Uterus (tissue), 4 donors: ENCODE measurements around the gene TTLL10. TPM values are rescaled to one million over a fixed set of nuclear protein-coding genes. Genes with fewer than 3 reads are reported as not detected.

Source experiments
- DNase-seq, 2 donors: peaks; one replicate each; pipeline ENCODE4 v3.0.0-alpha.2; 2019 to 2020
- H3K27ac ChIP-seq, 2 donors: fragments of 200-600 bp; sonication (generic); 1 replicate in 1 of 2; 2 replicates in 1 of 2; pipeline ENCODE4 v1.5.1; 2016 to 2018
- H3K27me3 ChIP-seq, 2 donors: fragments of 200-600 bp; sonication (generic); one replicate each; pipeline ENCODE4 v1.5.1; 2018 to 2019; ENCODE audit warnings: control low read depth in 1 of 2
- H3K36me3 ChIP-seq, 2 donors: fragments of 200-600 bp; sonication (generic); one replicate each; pipeline ENCODE4 v1.5.1; 2019; ENCODE audit warnings: control low read depth in 1 of 2
- H3K4me1 ChIP-seq, 2 donors: fragments of 200-600 bp; sonication (generic); one replicate each; pipeline ENCODE4 v1.5.1; 2018 to 2019; ENCODE audit warnings: control low read depth in 1 of 2
- H3K4me3 ChIP-seq, 2 donors: fragments of 200-600 bp; sonication (generic); 1 replicate in 1 of 2; 2 replicates in 1 of 2; pipeline ENCODE4 v1.5.1; 2018 to 2019; ENCODE audit warnings: mild to moderate bottlenecking in 1 of 2
- H3K9me3 ChIP-seq, 2 donors: fragments of 200-600 bp; sonication (generic); one replicate each; pipeline ENCODE4 v1.5.1; 2019; ENCODE audit warnings: control low read depth in 1 of 2
- POLR2A ChIP-seq, 2 donors: fragments of 450-650 bp; IDR thresholded peaks; one replicate each; pipeline ENCODE4 v1.6.1; 2016; ENCODE audit warnings: antibody characterized with exemption in 2 of 2, mild to moderate bottlenecking in 1 of 2, moderate library complexity in 1 of 2
- intact Hi-C: fragments of 100-400 bp; cut with DNase I; formaldehyde crosslinking; loops from one replicate; pipeline ENCODE4 v1.15.1; 2023; ENCODE audit warnings: low total_unique reads
- total RNA-seq, 4 donors: library from RNA; depleted of rRNA in 3 of 4; stranded (reverse); fragments of >200 nt in 3 of 4; gene quantifications; one replicate each; pipeline versions ENCODE4 v1.1.0 to v1.2.4, GENCODE V29; 2014 to 2023
- TF ChIP-seq, protein P1 (sequence below), 4 experiments: fragments of 200-600 bp in 2 of 4; fragments of 450-650 bp in 2 of 4; sonication (generic) in 2 of 4; IDR thresholded peaks; one replicate each; pipeline ENCODE4 v1.5.1; 2016 to 2019; ENCODE audit warnings: antibody characterized with exemption in 4 of 4, mild to moderate bottlenecking in 2 of 4, moderate library complexity in 1 of 4
- donor health status: DM: yes; HTN: yes; CAD: no.

The TTLL10 gene
- total RNA-seq, 4 donors from 2014 or later: 0.35 to 0.51 TPM; not detected in 2

DNA sequence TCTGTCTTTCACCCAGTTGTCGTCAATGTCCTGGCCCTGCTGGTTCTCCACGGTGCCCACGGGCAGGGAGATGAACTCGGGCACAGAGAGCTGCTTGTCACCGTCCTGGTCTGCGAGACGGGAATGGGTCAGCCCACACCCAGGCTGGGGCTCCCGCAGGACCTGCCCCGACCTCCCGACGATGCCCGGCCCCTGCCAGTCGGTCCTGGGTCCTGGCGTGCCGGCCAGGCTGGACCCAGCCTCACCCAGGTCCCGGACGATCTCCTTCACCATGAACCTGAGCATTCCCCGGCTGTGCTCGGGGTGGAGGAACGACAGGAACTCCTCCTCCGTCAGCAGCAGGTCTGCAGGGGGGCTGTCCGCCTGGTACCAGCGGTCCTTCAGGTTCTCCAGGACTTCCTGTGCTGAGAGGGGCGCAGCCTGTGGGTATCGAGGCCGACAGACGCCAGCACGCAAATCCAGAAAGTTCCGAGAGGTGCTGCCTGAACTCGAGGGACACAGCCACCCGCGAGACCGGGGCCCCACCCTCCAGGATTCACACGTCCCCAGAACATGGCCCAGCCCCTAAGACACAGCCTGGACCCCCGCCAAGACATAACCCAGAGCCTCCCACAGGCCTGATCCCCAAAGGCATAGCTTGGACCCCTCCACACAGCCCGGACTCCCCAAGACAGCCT, 45.0 kb downstream of the TTLL10 start:
- no peak for DNase-seq
- no peaks in the 10 kb centered on the region for H3K27me3 ChIP-seq
- intact Hi-C loops: no loop called here
- H3K9me3 ChIP-seq: no peaks in the 10 kb centered on the region
- H3K27ac ChIP-seq: no peak overlapping the region
- H3K4me3 ChIP-seq: no peak overlapping the region
- no peaks in the 10 kb centered on the region for H3K4me1 ChIP-seq
- TF ChIP-seq, protein P1, sequence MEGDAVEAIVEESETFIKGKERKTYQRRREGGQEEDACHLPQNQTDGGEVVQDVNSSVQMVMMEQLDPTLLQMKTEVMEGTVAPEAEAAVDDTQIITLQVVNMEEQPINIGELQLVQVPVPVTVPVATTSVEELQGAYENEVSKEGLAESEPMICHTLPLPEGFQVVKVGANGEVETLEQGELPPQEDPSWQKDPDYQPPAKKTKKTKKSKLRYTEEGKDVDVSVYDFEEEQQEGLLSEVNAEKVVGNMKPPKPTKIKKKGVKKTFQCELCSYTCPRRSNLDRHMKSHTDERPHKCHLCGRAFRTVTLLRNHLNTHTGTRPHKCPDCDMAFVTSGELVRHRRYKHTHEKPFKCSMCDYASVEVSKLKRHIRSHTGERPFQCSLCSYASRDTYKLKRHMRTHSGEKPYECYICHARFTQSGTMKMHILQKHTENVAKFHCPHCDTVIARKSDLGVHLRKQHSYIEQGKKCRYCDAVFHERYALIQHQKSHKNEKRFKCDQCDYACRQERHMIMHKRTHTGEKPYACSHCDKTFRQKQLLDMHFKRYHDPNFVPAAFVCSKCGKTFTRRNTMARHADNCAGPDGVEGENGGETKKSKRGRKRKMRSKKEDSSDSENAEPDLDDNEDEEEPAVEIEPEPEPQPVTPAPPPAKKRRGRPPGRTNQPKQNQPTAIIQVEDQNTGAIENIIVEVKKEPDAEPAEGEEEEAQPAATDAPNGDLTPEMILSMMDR (IDR thresholded peaks at IDR 0.05): no peak
- no peak for TF ChIP-seq POLR2A (IDR thresholded peaks at IDR 0.05)
- H3K36me3 ChIP-seq: no peaks in the 10 kb centered on the region

DNA sequence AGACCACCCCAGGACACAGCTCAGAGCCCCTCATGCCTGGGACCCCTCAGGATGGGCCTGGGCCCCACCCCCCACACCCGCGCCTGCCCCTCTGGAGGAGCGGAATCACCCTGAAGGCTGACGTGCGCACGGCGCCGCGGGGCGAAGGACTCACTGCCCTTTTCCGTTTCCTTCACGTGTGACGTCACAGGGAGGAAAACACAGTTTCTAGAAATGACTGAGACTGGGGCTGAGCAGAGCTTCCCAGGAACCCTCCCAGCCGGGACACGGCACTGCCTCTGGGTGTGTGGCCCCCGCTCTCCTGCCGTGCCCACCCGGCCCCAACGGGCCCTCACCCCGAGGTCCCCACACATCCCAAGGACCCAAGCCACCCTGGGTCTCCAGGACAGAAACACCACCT, 45.7 kb downstream of the TTLL10 start:
- no peaks in the 10 kb centered on the region for H3K36me3 ChIP-seq
- no peaks in the 10 kb centered on the region for H3K27me3 ChIP-seq
- intact Hi-C loops: no loop called here
- no peak for TF ChIP-seq POLR2A (IDR thresholded peaks at IDR 0.05)
- TF ChIP-seq, protein P1 (IDR thresholded peaks at IDR 0.05): no peak
- no peak overlapping the region for H3K27ac ChIP-seq
- DNase-seq: no peak
- no peak overlapping the region for H3K4me3 ChIP-seq
- no peaks in the 10 kb centered on the region for H3K4me1 ChIP-seq
- no peaks in the 10 kb centered on the region for H3K9me3 ChIP-seq

DNA sequence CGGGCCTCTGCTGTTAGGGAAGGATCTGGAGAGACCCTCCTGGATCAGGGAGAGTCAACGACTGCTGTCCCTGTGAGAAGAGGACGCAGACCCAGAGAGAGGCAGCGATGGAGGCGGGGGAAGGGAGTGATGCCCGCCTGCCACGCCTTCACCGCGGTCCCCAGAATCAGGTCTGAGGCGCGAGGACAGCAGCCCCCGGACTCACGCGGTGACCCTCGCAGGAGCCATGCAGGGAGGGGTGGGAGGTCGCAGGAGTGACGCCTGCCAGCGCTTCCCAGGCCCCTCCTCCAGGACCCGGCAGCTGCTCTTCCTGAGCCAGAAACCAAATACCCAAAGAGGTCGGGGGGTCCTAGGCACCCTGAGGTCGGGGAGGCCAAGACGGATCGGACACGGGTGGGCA, 46.5 kb downstream of the TTLL10 start:
- Histone ChIP-seq H3K36me3 (no peaks in the 10 kb centered on the region), H3K4me1 (no peaks in the 10 kb centered on the region), H3K9me3 (no peaks in the 10 kb centered on the region), H3K27ac (no peak overlapping the region), H3K4me3 (no peak overlapping the region), H3K27me3 (no peaks in the 10 kb centered on the region)
- TF ChIP-seq, protein P1 (IDR thresholded peaks at IDR 0.05): no peak
- intact Hi-C loops: no loop called here
- no peak for DNase-seq

DNA sequence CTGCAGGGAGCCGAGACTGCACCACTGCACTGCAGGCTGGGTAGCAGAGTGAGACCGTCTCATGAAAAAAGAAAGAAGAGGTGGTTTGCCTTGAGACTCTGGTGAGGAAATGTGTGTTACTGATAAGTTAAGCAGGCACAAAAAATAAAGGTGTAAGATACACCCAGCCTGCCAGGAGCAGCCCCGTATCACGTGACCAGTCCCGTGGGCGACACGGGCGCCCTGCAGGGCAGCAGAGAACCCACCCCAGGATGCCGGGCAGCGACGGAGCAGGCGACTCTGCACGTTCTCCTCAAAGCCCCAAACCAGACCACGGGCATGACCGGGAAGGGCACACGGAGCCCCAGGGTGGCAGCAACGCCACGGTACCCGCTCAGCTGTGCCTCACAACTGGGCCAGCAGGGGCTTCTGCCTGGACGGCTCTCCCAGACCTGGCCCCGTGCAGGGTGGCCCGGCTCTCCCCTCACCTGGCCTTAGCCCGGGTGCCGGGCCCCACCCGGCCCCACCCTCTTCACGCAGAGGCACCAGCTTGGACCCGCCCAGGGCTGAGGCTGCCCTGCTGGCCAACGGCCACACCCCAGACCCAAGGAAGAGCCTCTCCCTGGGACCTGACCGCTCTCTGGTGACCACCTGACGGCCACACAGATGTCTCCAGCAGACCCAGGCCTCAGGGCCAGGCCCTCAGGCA, 48.4 kb downstream of the TTLL10 start:
- Histone ChIP-seq H3K27me3 (no peaks in the 10 kb centered on the region), H3K9me3 (no peaks in the 10 kb centered on the region), H3K27ac (no peak overlapping the region), H3K4me1 (no peaks in the 10 kb centered on the region), H3K36me3 (no peaks in the 10 kb centered on the region), H3K4me3 (no peak overlapping the region)
- no peak for DNase-seq
- no peak for TF ChIP-seq POLR2A (IDR thresholded peaks at IDR 0.05)
- TF ChIP-seq, protein P1 (IDR thresholded peaks at IDR 0.05): no peak
- intact Hi-C loops: no loop called here

DNA sequence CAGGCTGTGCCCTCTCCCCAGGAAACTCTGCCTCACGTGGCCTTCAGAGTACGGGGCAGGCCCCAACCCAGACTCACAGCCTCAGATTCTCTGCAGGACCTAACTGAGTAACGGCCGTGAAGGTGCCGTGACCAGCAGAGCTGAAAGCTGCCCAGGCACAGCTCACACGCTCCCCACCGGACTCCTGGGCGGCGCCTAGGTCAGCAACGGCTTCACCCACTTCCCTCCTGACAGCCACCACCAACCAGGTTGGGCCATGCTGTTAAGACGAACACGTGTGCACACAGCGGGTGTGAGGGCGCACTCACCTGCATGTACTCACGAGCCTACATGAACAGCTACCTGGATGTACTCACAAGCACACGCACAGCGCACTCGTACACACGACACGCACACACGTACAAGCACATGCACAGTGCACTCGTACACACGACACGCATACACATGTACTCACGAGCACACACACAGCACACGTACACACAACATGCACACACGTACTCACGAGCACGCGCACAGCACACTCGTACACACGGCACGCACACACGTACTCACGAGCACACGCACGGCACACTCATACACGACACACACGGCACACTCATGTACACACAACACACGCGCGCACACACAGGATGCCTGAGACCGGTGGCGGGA, 49.0 kb downstream of the TTLL10 start:
- H3K27ac ChIP-seq: no peak overlapping the region
- intact Hi-C loops: no loop called here
- no peaks in the 10 kb centered on the region for H3K27me3 ChIP-seq
- TF ChIP-seq, protein P1 (IDR thresholded peaks at IDR 0.05): no peak
- no peak for TF ChIP-seq POLR2A (IDR thresholded peaks at IDR 0.05)
- no peaks in the 10 kb centered on the region for H3K9me3 ChIP-seq
- no peak for DNase-seq
- no peak overlapping the region for H3K4me3 ChIP-seq
- H3K4me1 ChIP-seq: no peaks in the 10 kb centered on the region
- no peaks in the 10 kb centered on the region for H3K36me3 ChIP-seq
